B cell (primary cell): ENCODE measurements around the gene CHRD. TPM values are rescaled to one million over a fixed set of nuclear protein-coding genes. Genes with fewer than 3 reads are reported as not detected.

Source experiments
- ATAC-seq: fragments of 200-7000 bp; cut with Tn5 transposase; one replicate; pipeline ENCODE4 v1.10.0; 2021; ENCODE audit warnings: low read depth, mild to moderate bottlenecking, moderate number of reproducible peaks, moderate library complexity
- CTCF ChIA-PET: fragments of 350-600 bp; sonication (Branson Sonifier 250); formaldehyde crosslinking; loops from one replicate; lab custom pipeline; 2021; ENCODE audit warnings: antibody characterized with exemption, inconsistent platforms; lab: Charles Lee
- POLR2A ChIA-PET: fragments of 350-600 bp; sonication (Branson Sonifier 250); formaldehyde crosslinking; loops from one replicate; lab custom pipeline; 2021; ENCODE audit warnings: antibody characterized with exemption; lab: Charles Lee
- DNase-seq: peaks from one replicate; pipeline ENCODE4 v3.0.0; 2013
- H2AFZ ChIP-seq: 2 replicates; pipeline ENCODE4 v1.6.1; 2012; ENCODE audit warnings: mild to moderate bottlenecking, low read depth, low read length; ENCODE audit not compliant: insufficient read depth, poor library complexity, severe bottlenecking
- H3K27ac ChIP-seq, 2 donors: 1 replicate in 1 of 2; 2 replicates in 1 of 2; pipeline ENCODE4 v1.5.1; 2012 to 2013; ENCODE audit warnings: low read length in 2 of 2, mild to moderate bottlenecking in 2 of 2, moderate library complexity in 1 of 2
- H3K27me3 ChIP-seq, 4 experiments: fragments of 200-600 bp in 1 of 4; sonication (generic) in 1 of 4; replicated peaks in 1 of 4; 1 replicate in 2 of 4; 2 replicates in 2 of 4; pipeline versions ENCODE4 v1.6.1 to v1.7.0; 2013 to 2016; ENCODE audit warnings: low read length in 3 of 4, mild to moderate bottlenecking in 2 of 4, mixed read lengths in 1 of 4, moderate library complexity in 1 of 4; ENCODE audit not compliant: insufficient read depth in 4 of 4, control insufficient read depth in 3 of 4; ENCODE audit errors: control extremely low read depth in 1 of 4
- H3K36me3 ChIP-seq, 2 experiments: replicated peaks in 1 of 2; 1 replicate in 1 of 2; 2 replicates in 1 of 2; pipeline versions ENCODE4 v1.6.1 to v1.7.1; 2013; ENCODE audit warnings: low read length in 1 of 2; ENCODE audit not compliant: insufficient read depth in 2 of 2, control insufficient read depth in 1 of 2; ENCODE audit errors: control extremely low read depth in 1 of 2, extremely low read depth in 1 of 2
- H3K4me1 ChIP-seq, 2 donors: fragments of 200-600 bp in 1 of 2; sonication (generic) in 1 of 2; 1 replicate in 1 of 2; 2 replicates in 1 of 2; pipeline versions ENCODE4 v1.5.1 to v1.6.1; 2013 to 2017; ENCODE audit warnings: low read length in 2 of 2; ENCODE audit not compliant: control insufficient read depth in 2 of 2, insufficient read depth in 2 of 2
- H3K4me2 ChIP-seq: replicated peaks from 2 replicates; pipeline ENCODE3; 2012; ENCODE audit warnings: mild to moderate bottlenecking, low read depth, low read length; ENCODE audit not compliant: poor library complexity, severe bottlenecking
- H3K4me3 ChIP-seq, 5 experiments: fragments of 200-600 bp in 1 of 5; sonication (generic) in 1 of 5; 1 replicate in 3 of 5; 2 replicates in 2 of 5; pipeline versions ENCODE4 v1.5.1 to v1.7.0; 2011 to 2016; ENCODE audit warnings: low read length in 4 of 5, mild to moderate bottlenecking in 4 of 5, low read depth in 2 of 5, control low read depth in 1 of 5, moderate library complexity in 1 of 5; ENCODE audit not compliant: insufficient read depth in 1 of 5; ENCODE audit errors: control extremely low read depth in 1 of 5, extremely low read depth in 1 of 5
- H3K79me2 ChIP-seq: fragments of 200-600 bp; sonication (generic); one replicate; pipeline ENCODE4 v1.6.0; 2016; ENCODE audit warnings: low read length; ENCODE audit not compliant: control insufficient read depth, insufficient read depth
- H3K9ac ChIP-seq: fragments of 200-600 bp; sonication (generic); 2 replicates; pipeline ENCODE4 v1.6.1; 2017; ENCODE audit warnings: mild to moderate bottlenecking, low read length, moderate library complexity
- H3K9me3 ChIP-seq, 3 donors: one replicate each; pipeline versions ENCODE4 v1.6.1 to v1.7.1; 2013; ENCODE audit warnings: low read length in 2 of 3; ENCODE audit not compliant: control insufficient read depth in 2 of 3, insufficient read depth in 1 of 3; ENCODE audit errors: control extremely low read depth in 1 of 3
- H4K20me1 ChIP-seq: 2 replicates; pipeline ENCODE4 v1.6.0; 2012; ENCODE audit warnings: mild to moderate bottlenecking, low read length; ENCODE audit not compliant: insufficient read depth, control insufficient read depth, poor library complexity, severe bottlenecking
- H3K27ac Mint-ChIP-seq: one replicate; pipeline ENCODE4 v1.8.0; 2021; ENCODE audit warnings: mixed read lengths
- H3K27me3 Mint-ChIP-seq: one replicate; pipeline ENCODE4 v1.8.0; 2021; ENCODE audit warnings: mixed read lengths
- H3K4me1 Mint-ChIP-seq: one replicate; pipeline ENCODE4 v1.8.0; 2021; ENCODE audit warnings: mixed read lengths
- H3K4me3 Mint-ChIP-seq: one replicate; pipeline ENCODE4 v1.8.0; 2021; ENCODE audit warnings: mixed read lengths
- H3K9me3 Mint-ChIP-seq: one replicate; pipeline ENCODE4 v1.8.0; 2022; ENCODE audit warnings: mixed read lengths; ENCODE audit not compliant: insufficient read depth
- EZH2 ChIP-seq: IDR thresholded peaks from 2 replicates; pipeline ENCODE4 v1.6.1; 2012; ENCODE audit warnings: borderline replicate concordance, low read depth, mild to moderate bottlenecking, moderate library complexity, low read length; ENCODE audit not compliant: insufficient read depth, poor library complexity, severe bottlenecking
- WGBS: methylation state at CpG from one replicate; pipeline ENCODE4 v1.1.5; 2013; ENCODE audit warnings: missing lambda C conversion rate; ENCODE audit not compliant: insufficient coverage; 5-methylcytosine and 5-hydroxymethylcytosine counted together
- intact Hi-C: fragments of 100-400 bp; cut with micrococcal nuclease; formaldehyde crosslinking; loops from one replicate; pipeline ENCODE4 v1.10.0; 2022
- polyA plus RNA-seq: library from polyadenylated mRNA; depleted of rRNA; stranded (reverse); fragments of >200 nt; gene quantifications from 2 replicates; pipeline ENCODE4 v1.2.3, GENCODE V29; 2012
- total RNA-seq, 2 donors: library from RNA; stranded (reverse); fragments of 120-200 nt in 1 of 2; gene quantifications; 1 replicate in 1 of 2; 2 replicates in 1 of 2; pipeline versions ENCODE4 v1.2.3 to v1.2.4, GENCODE V29; 2013 to 2022
- TF ChIP-seq, protein P1 (sequence below): fragments of 200-600 bp; IDR thresholded peaks from one replicate; pipeline ENCODE4 v1.8.0; 2022; ENCODE audit warnings: antibody characterized with exemption, mild to moderate bottlenecking

The CHRD gene
- total and polyA plus RNA-seq, 2 donors (not counting 1 experiment from before 2014, with no cell fraction given), result not detected

DNA sequence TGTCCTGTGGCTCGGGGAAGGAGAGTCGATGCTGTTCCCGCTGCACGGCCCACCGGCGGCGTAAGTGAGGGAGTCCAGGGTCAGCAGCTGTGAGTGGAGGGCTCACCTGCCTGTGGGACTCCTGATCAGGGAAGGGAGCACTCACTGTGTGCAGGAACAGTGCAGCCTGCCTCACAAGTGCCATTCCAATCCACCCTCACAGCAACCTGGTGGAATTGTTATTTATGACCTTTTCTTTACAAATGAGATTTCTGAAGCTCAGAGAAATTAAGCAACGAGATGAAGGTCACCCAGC lies 9.0 kb downstream of the CHRD start:
- Histone ChIP-seq H2AFZ (no peak overlapping the region), H3K36me3 (no peaks in the 10 kb centered on the region), H3K9ac (no peak overlapping the region), H3K27ac (no peak overlapping the region), H3K4me3 (no peak overlapping the region), H4K20me1 (no peaks in the 10 kb centered on the region), H3K79me2 (no peaks in the 10 kb centered on the region), H3K9me3 (no peaks in the 10 kb centered on the region), H3K4me2 (no peak overlapping the region), H3K4me1 (no peaks in the 10 kb centered on the region), H3K27me3 (peaks cover 0 to 23% (median 3%) of the 10 kb centered on the region in 4 experiments)
- CTCF ChIA-PET, result no interaction called here
- H3K4me3 Mint-ChIP-seq, result no peak overlapping the region
- DNase-seq (no peak), ATAC-seq (no peak)
- peaks cover 65% of the 10 kb centered on the region for H3K27me3 Mint-ChIP-seq
- H3K4me1 Mint-ChIP-seq, result no peaks in the 10 kb centered on the region
- no peaks in the 10 kb centered on the region for H3K9me3 Mint-ChIP-seq
- no peak for TF ChIP-seq EZH2
- TF ChIP-seq, protein P1, sequence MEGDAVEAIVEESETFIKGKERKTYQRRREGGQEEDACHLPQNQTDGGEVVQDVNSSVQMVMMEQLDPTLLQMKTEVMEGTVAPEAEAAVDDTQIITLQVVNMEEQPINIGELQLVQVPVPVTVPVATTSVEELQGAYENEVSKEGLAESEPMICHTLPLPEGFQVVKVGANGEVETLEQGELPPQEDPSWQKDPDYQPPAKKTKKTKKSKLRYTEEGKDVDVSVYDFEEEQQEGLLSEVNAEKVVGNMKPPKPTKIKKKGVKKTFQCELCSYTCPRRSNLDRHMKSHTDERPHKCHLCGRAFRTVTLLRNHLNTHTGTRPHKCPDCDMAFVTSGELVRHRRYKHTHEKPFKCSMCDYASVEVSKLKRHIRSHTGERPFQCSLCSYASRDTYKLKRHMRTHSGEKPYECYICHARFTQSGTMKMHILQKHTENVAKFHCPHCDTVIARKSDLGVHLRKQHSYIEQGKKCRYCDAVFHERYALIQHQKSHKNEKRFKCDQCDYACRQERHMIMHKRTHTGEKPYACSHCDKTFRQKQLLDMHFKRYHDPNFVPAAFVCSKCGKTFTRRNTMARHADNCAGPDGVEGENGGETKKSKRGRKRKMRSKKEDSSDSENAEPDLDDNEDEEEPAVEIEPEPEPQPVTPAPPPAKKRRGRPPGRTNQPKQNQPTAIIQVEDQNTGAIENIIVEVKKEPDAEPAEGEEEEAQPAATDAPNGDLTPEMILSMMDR, result no peak
- intact Hi-C loops, result no loop called here
- POLR2A ChIA-PET, result no interaction called here
- WGBS, result 94% methylated on average over 7 of the region's 8 CpGs
- H3K27ac Mint-ChIP-seq, result no peak overlapping the region

DNA sequence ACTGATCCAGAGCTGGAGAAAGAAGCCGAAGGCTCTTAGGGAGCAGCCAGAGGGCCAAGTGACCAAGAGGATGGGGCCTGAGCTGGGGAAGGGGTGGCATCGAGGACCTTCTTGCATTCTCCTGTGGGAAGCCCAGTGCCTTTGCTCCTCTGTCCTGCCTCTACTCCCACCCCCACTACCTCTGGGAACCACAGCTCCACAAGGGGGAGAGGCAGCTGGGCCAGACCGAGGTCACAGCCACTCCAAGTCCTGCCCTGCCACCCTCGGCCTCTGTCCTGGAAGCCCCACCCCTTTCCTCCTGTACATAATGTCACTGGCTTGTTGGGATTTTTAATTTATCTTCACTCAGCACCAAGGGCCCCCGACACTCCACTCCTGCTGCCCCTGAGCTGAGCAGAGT lies 9.5 kb downstream of the CHRD start:
- TF ChIP-seq EZH2, result no peak
- TF ChIP-seq, protein P1, result no peak
- no peaks in the 10 kb centered on the region for H4K20me1 ChIP-seq
- Mint-ChIP-seq H3K27me3 (peaks cover 60% of the 10 kb centered on the region), H3K9me3 (no peaks in the 10 kb centered on the region), H3K4me3 (no peak overlapping the region), H3K4me1 (no peaks in the 10 kb centered on the region), H3K27ac (no peak overlapping the region)
- no peak overlapping the region for H3K9ac ChIP-seq
- POLR2A ChIA-PET, result no interaction called here
- no peak overlapping the region for H3K4me3 ChIP-seq
- 25% methylated on average over 2 of the region's 5 CpGs for WGBS
- no peaks in the 10 kb centered on the region for H3K79me2 ChIP-seq
- no peaks in the 10 kb centered on the region for H3K36me3 ChIP-seq
- H3K27me3 ChIP-seq, result peaks cover 0 to 23% (median 2%) of the 10 kb centered on the region in 4 experiments
- CTCF ChIA-PET, result no interaction called here
- intact Hi-C loops, result no loop called here
- H3K27ac ChIP-seq, result no peak overlapping the region
- H3K9me3 ChIP-seq, result no peaks in the 10 kb centered on the region
- H3K4me1 ChIP-seq, result no peaks in the 10 kb centered on the region
- H2AFZ ChIP-seq, result no peak overlapping the region
- ATAC-seq (no peak), DNase-seq (no peak)
- H3K4me2 ChIP-seq, result no peak overlapping the region
